NCI-H1092 treated with DMSO at 0.1 percent for 48 hours (cell line): Measurements from ENCODE around the gene CTDP1.
A peak's percentile ranks its signal among the peaks of the same experiment; 100 is the strongest.

Experiments
- DNase-seq: peaks from one replicate; lab custom pipeline; 2025; lab: John Stamatoyannopoulos, UW

CTDP1 gene

GRCh38 chr18:79679552-79680099 is at the start of gene CTDP1:
TSS of gene CTDP1 (plus strand) at chr18:79679803. CDS start at chr18:79679948, 145 bp downstream.
- DNase-seq: peak; percentile 94

DNA sequence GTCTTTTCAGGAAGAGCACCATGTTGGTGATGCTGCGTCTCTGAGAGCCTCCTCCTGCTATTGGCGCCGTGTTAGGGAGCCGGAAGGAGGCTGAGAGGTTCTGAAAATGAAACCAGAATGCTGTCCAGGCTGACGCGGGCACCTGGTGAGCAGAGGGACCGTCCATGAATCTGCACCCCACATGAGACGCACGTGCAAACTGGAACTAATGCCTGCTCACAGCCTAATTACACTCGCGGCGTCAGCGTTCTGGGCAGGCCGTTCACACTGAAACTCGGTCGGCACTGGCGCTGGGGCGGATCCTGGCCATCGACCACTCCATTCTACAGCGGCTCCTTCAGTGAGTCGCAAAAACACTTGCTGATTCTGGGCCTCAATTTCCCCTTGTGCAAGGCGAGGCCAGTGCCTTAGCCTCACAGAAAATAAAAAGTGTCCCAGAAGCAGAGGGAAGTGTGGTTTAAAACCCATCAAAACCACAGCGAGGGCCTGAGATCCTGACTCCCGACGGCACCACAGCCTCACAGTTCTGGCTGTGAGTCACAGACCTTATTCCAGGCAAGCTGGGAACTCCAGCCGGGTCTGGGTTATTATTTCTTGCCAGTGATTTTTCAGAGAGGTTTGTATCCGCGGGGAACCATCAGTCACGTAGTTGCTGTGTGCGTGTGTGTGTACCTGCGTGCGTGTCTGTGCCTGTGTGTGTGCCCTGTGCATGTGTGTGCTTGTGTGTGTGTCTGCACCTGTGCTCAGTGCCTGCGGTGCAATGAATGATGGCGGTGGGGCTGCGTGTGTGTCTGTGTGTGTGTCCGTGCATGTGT is 49.1 kb upstream of the CTDP1 start:
- no peak for DNase-seq

GRCh38 chr18:79631096-79631507 is 48.5 kb upstream of the CTDP1 start:
- no peak for DNase-seq

DNA sequence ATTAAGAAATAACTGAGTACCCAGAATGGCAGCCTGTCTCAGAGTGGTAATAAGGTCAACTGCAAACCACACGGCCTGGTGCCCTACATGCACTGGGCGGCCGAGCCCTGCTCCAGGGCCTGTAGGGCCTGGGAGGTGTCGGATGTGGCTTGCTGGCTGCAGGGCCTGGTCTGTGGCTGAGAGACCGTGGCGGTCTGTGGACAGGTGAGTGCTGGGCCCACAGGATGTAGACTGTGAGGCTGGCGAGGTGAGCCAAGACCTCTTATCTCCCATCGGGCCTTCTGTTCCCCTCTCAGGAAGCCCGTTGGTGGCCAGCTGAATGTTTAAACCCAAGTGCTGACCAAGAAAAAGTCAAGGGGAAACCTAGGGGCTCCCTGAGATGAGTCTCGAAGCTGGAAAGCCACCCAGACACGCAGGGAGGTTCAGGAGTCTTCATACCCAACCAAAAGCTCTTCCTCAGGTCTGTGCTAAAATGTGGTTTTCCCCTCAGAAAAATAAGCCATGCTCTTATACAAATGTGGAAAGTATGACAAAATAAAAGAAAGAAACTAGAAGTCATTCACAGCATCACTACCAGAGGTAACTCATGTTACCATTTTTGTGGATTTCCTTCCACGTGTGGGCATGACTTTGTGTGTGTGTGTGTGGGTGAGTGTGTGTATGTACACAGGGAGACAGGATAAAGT is 47.7 kb upstream of the CTDP1 start:
- DNase-seq: no peak

- DNase-seq: no peak
Observed at GRCh38 chr18:79632765-79633164, 46.8 kb upstream of the CTDP1 start.

DNA sequence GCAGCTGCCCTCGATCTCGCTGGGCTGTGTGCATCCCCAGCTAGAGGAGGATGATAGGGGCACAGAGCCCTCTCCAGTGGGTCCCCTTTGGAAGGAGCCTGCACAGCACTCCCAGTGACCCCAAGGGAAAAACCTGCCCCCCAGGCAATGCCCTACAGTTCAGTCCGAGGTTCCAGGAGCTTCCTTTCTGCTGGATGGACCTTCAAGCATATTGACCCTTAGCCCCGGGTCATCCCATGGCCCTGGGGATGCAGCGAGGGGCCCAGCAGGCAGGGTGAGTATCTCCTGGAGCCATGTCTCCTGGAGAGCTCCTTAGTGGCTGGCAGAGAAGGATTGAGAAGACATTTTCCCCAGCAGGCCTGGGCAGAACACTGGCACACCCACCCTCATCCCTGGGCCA is 45.4 kb upstream of the CTDP1 start:
- no peak for DNase-seq

DNA sequence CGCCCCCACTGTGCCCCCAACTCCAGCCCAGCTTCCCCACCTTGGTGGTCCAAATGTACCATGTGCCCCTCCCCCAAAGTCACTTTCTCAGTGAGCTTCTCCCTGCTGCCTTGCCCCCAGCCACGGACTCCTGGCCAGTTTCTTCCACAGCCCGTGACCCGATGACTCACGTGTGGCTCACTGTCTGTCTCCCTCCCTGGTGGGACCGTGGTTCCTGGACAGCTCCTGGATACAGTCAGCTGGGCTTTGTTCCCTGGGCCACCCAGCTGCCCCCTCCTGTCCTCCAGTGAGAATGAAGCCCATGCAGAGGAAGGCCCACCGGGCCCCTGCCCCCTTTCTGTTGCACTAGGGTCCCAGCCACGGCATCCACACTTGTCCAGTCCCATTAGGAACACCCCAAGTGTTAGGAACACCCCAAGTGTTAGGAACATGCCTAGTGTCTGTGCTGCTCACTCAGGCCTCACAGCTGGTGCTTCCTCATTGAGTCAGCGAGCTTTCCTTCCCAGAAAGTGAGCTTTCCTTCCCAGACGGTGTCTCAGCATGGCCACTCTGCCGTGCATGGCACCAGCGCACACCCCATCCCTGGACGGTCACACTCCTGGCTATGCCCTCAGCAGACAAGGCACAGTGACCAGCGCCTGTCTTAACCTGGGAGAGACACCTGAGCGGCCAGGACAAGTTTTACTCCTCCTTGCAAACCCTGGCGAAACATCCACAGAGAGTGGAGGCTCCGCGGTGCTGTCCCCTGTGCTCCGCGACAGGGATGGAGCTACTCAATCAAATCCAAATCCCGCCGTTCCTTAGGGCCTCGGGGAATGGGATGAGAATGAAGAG is 44.8 kb upstream of the CTDP1 start:
- no peak for DNase-seq

- DNase-seq: no peak
Observed at GRCh38 chr18:79635427-79635726, 44.2 kb upstream of the CTDP1 start.

- DNase-seq: no peak
Observed at GRCh38 chr18:79637181-79637920, 42.3 kb upstream of the CTDP1 start.

- no peak for DNase-seq
Observed at GRCh38 chr18:79637921-79638909, 41.4 kb upstream of the CTDP1 start.

DNA sequence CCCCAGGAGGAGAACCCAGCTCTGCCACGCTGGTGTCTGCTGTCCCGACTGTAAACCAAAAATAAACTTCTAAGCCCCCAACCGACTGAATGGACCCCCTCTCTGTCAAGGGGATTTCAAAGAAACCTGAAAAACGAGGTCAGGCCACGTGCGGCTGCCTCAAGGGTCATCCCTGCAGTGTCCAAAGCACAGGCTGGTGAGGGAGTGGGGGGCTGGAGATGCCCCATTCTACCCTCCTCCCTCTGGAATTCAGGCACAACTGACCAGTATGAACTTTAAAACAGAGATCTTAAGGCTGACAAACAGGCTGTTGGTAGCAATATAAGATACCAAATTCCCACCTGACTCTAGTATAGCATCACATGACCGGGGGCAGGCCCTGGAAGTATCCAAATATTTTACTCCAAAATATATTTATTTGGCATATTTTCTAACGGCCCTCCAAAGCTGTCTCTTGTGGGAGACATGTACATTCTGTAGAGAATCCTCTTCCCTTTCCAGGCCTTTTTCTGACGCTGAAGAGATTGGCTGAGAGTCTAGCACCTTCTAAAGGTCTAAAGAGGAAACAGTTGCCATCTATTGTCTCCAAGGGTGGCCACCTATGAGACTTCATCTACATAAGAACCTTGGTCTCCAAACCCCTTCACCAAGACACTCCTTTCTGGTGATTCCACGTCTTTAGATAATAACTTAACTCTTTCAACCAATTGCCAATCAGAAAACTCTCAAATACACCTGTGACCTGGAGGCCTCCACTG is 40.4 kb upstream of the CTDP1 start:
- DNase-seq: no peak

DNA sequence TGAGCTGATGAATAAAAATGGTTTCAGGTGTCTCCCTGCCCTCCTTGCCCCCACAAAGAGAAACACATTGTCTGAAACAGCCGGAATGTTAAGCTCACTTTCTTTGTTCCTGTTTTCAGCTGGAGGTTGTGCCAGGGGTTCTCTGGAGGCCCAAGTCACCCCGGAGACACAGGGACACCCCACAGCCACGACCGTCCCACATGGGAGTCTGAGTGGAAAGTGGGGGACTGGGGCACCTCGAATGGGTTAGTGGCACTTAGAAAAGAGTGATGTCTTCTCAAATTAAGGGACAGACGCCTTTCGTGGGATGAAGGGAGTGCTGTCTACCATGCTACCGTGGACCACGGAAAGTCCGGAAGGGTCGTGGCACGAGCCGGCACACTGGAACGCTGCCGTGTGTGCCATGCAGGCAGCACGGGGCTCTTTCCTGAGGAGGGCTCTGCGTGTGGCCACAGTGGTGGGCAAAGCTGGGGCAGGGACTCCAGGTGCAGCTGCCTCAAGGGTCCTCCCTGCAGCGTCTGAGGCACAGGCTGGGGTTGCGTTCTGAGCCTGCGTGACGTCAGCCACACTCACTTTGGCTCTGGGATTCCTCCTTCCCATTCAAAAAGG is 39.4 kb upstream of the CTDP1 start:
- DNase-seq: no peak

DNA sequence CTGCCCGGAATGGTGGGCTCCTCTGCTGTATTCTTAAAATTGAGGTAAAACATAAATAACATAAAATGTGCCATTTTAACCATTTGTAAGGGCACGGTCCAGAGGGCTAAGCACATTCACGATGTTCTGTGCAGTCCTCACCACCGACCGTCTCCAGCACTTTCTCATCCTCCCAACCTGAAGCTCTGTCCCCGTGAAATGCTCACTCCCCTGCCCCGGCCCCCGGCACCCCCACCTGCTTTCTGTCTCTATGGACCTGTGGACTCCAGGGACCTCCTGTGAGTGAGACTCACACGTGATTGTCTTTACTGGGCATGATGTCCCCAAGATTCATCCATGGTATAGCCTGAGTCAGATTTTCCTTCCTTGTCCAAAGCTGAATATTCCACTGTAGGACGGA is 38.7 kb upstream of the CTDP1 start:
- no peak for DNase-seq

- no peak for DNase-seq
Observed at GRCh38 chr18:79641722-79642497, 37.7 kb upstream of the CTDP1 start.

DNA sequence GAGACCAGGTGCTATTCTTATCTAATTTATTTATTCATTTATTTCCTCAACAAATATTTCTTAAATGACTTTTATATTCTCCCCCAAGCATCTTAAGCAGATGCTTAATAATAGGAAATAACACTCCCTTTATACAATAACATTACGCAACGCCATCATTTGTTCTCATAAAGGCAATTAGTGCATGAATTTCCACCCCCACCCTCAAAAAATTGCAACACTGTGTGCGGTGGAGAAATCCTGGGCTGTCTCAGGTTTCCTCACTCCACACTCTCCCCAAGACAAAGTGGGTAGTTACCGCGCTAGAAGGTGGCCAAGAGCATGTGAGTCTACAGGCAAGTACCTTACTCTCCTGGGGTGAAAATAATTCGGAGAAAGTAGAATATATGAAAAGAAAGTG is 37.0 kb upstream of the CTDP1 start:
- no peak for DNase-seq

DNA sequence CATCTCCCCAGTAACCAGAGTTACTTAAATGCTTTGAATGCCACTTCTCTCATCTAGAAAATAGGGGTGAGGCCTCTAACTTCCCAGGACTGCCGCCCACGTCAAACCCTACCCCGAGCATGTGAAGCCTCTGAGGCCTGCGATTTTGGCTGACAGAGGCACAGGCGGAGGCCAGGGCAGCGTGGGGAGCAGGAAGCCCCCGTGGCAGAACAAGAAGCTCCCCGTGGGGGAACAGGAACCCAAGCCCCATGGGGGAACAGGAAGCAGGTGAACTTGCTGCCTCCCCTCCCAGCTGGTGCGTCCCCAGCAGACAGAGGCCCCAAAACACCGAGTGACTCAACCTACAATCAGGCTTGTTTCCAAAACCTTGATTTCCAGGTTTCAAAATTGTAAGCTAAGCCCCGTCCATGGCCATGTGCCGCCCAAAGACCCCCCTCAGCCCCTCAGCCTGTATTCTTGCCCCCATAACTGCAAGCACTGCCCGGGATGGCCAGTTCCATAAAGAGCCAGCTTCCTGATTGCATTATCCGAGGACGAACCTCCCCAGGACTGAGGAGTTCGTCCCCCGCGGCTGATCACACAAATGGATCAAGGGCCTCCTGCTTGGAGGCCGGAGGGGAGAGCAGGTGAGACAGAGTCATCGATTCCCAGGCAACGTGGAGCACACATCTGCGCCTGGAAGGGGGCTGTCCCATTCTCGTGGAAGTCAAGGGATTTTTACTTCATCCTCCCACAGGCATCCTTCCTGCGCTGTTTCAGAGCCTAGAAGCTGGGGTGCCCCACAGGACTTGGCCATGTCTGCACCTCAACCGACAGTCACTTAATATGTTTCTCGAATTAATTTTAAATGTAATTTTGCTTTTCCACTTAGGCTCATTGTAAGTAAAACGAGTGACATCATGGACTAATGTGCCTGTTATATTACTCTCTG is 36.3 kb upstream of the CTDP1 start:
- DNase-seq: no peak

GRCh38 chr18:79644006-79644665 is 35.5 kb upstream of the CTDP1 start:
- peak; percentile 59 for DNase-seq
